ENCODE measurements around the gene TFG. TPM values are rescaled to one million over a fixed set of nuclear protein-coding genes. Genes with fewer than 3 reads are reported as not detected.

The TFG gene
- total and polyA plus RNA-seq, 9 of the 15 experiments (the other 6 are each of a cell fraction or from before 2014, with no cell fraction given) = 31.8 to 143 (median 57.8) TPM

- no peaks in the 10 kb centered on the region for H3K4me1 ChIP-seq (replicated peaks in 1 of 2; ENCODE audit: control insufficient read depth in 2 of 2, insufficient read depth in 2 of 2, low read length in 2 of 2)
- no peaks in the 10 kb centered on the region for H3K9me3 ChIP-seq (replicated peaks; ENCODE audit: control insufficient read depth, insufficient read depth, low read depth, low read length)
- no peaks in the 10 kb centered on the region for H4K20me1 ChIP-seq (replicated peaks; ENCODE audit: control insufficient read depth, insufficient read depth, low read length)
- TF ChIP-seq CBFA2T3 (IDR thresholded peaks at IDR 0.05) (no peak), GABPB1 (CRISPR knock-in tag; IDR thresholded peaks at IDR 0.05) (no peak), PHF8 (IDR thresholded peaks at IDR 0.05; ENCODE audit: borderline replicate concordance, low read length) (no peak), BHLHE40 (IDR thresholded peaks at IDR 0.05; ENCODE audit: low read length) (no peak), HDAC1 (IDR thresholded peaks at IDR 0.05) (no peak), AFF4 (CRISPR knock-in tag; IDR thresholded peaks at IDR 0.05) (no peak), FOXJ3 (CRISPR knock-in tag; IDR thresholded peaks at IDR 0.05) (no peak), MCM2 (IDR thresholded peaks at IDR 0.05; ENCODE audit: low read depth) (no peak), ZNF217 (CRISPR knock-in tag; IDR thresholded peaks at IDR 0.05) (no peak), CHCHD3 (CRISPR knock-in tag; IDR thresholded peaks at IDR 0.05) (no peak), KLF16 (IDR thresholded peaks at IDR 0.05) (no peak), NRF1 (conservative IDR thresholded peaks at IDR 0.05 in 1 of 2, IDR thresholded peaks at IDR 0.05 in 1 of 2) (no peak), PRDM10 (IDR thresholded peaks at IDR 0.05; ENCODE audit: partially characterized antibody) (no peak), FOXM1 (IDR thresholded peaks at IDR 0.05; ENCODE audit: low read depth) (no peak), FOXM1 (CRISPR knock-in tag; IDR thresholded peaks at IDR 0.05; ENCODE audit: low read depth) (no peak), POLR2B (IDR thresholded peaks at IDR 0.05; ENCODE audit: low read depth, partially characterized antibody) (no peak), KLF6 (CRISPR knock-in tag; IDR thresholded peaks at IDR 0.05; ENCODE audit: borderline replicate concordance) (no peak), PURB (CRISPR knock-in tag; IDR thresholded peaks at IDR 0.05; ENCODE audit: low read depth) (no peak), FOSL1 (tag; conservative IDR thresholded peaks at IDR 0.05) (no peak), ERF (CRISPR knock-in tag; IDR thresholded peaks at IDR 0.05) (no peak)
- no peaks in the 10 kb centered on the region for H3K79me2 ChIP-seq (ENCODE audit: control insufficient read depth, insufficient read depth, low read length)
- CTCF ChIA-PET (ENCODE audit: low intra/inter-chr PET ratio) = no interaction called here
- no peak for ATAC-seq
- DNase-seq (ENCODE audit: extremely low read depth in 1 of 4, low spot score in 3 of 4) = no peak
- no peak overlapping the region for H2AFZ ChIP-seq (ENCODE audit: low read depth, low read length)
- no peaks in the 10 kb centered on the region for H3K27me3 ChIP-seq (ENCODE audit: control insufficient read depth in 2 of 2, insufficient read depth in 2 of 2, low read length in 2 of 2)
- no peak overlapping the region for H3K9ac ChIP-seq (ENCODE audit: insufficient read depth in 1 of 2, low read depth in 2 of 2, low read length in 2 of 2)
- H3K9me1 ChIP-seq (ENCODE audit: control insufficient read depth, insufficient read depth, low read length) = no peaks in the 10 kb centered on the region
- FAIRE-seq = no peak
- H3K27ac ChIP-seq (ENCODE audit: extremely low read depth, low read depth, low read length) = no peak overlapping the region
- POLR2A ChIA-PET = interaction anchor here (1.1 kb wide), 1 partner anchor 17 kb away, joined by 3 read pairs; no protein-coding TSS in a partner anchor
- intact Hi-C loops (cut with micrococcal nuclease) = no loop called here
- H3K4me3 ChIP-seq = no peak overlapping the region
- H3K4me2 ChIP-seq (ENCODE audit: insufficient read depth, low read length) = no peak overlapping the region
- in situ Hi-C loops (cut with MboI) = no loop called here
- BruUV-seq (replicated peaks) = no TSS peak
- no peaks in the 10 kb centered on the region for H3K36me3 ChIP-seq (ENCODE audit: control insufficient read depth, insufficient read depth, low read length)
Observed at GRCh38 chr3:100779480-100779879, 70.2 kb downstream of the TFG start.
